K562 (cell line): ENCODE data around the gene LNX2. TPM values are rescaled to one million over a fixed set of nuclear protein-coding genes. Genes with fewer than 3 reads are reported as not detected.

ENCODE experiments used
- CBFA2T3 ChIP-seq: fragments of 450-650 bp; IDR thresholded peaks from 2 replicates; pipeline ENCODE4 v1.6.1; 2017
- CBX3 ChIP-seq, 2 experiments: IDR thresholded peaks; 1 replicate in 1 of 2; 2 replicates in 1 of 2; pipeline ENCODE4 v1.6.1; 2012; ENCODE audit warnings: inconsistent platforms in 2 of 2, low read length in 2 of 2, borderline replicate concordance in 1 of 2, control low read depth in 1 of 2
- COPS2 ChIP-seq: fragments of 450-650 bp; conservative IDR thresholded peaks from 2 replicates; pipeline ENCODE4 v1.6.1; 2016; ENCODE audit warnings: mild to moderate bottlenecking, moderate library complexity
- EP300 ChIP-seq: IDR thresholded peaks from 2 replicates; pipeline ENCODE4 v1.6.1; 2012; ENCODE audit warnings: low read length, improper control_type of control experiment
- GATAD2B ChIP-seq: fragments of 450-650 bp; IDR thresholded peaks from 2 replicates; pipeline ENCODE4 v1.6.1; 2017; ENCODE audit warnings: mild to moderate bottlenecking, borderline replicate concordance
- HNRNPLL ChIP-seq: fragments of 200-400 bp; formaldehyde crosslinking; IDR thresholded peaks from 2 replicates; pipeline ENCODE4 v1.6.1; 2017; ENCODE audit warnings: low read length, low read depth, mild to moderate bottlenecking; ENCODE audit not compliant: poor library complexity, severe bottlenecking
- POLR2G ChIP-seq: fragments of 200-400 bp; formaldehyde crosslinking; IDR thresholded peaks from 2 replicates; pipeline ENCODE4 v1.6.1; 2017; ENCODE audit warnings: low read depth, mild to moderate bottlenecking, antibody characterized with exemption, low read length, moderate library complexity
- SMARCA4 ChIP-seq: fragments of 450-650 bp; IDR thresholded peaks from 2 replicates; pipeline ENCODE4 v1.6.1; 2016
- TBL1XR1 ChIP-seq, 2 experiments: IDR thresholded peaks; 2 replicates each; pipeline ENCODE4 v1.6.1; 2012; ENCODE audit warnings: improper control_type of control experiment in 2 of 2, low read length in 2 of 2, mild to moderate bottlenecking in 1 of 2
- polyA plus RNA-seq, 8 experiments: library from polyadenylated mRNA; depleted of rRNA in 4 of 8; stranded (reverse) in 5 of 8; unstranded in 3 of 8; fragments of >200 nt; fragmentation: Nextera tagmentation in 2 of 8; fragmentation: Illumina TruSeq in 1 of 8; extraction: Ambion mirVana in 2 of 8; extraction: Trizol in 1 of 8; gene quantifications; 2 replicates each; pipeline versions ENCODE4 v1.2.1 to v1.2.3, GENCODE V29; 2011 to 2014; ENCODE audit warnings: inconsistent platforms in 1 of 8, missing spikeins in 1 of 8
- total RNA-seq, 7 experiments: library from RNA; depleted of rRNA in 6 of 7; stranded (reverse); fragments of >200 nt in 6 of 7; fragmentation: Illumina TruSeq in 2 of 7; extraction: Trizol in 2 of 7; gene quantifications; 2 replicates each; pipeline versions ENCODE4 v1.2.1 to v1.2.3, GENCODE V29; 2011 to 2021; ENCODE audit warnings: low replicate concordance in 1 of 7
- TF ChIP-seq, protein P1 (sequence below), 2 experiments: fragments of 450-650 bp in 1 of 2; sonication (generic) in 1 of 2; formaldehyde crosslinking in 1 of 2; IDR thresholded peaks; 2 replicates each; pipeline versions ENCODE4 v1.7.1 to v1.9.0; 2016 to 2022; ENCODE audit warnings: inconsistent platforms in 1 of 2, mild to moderate bottlenecking in 1 of 2, missing genetic modification reagents in 1 of 2
- TF ChIP-seq, protein P2 (sequence below): sonication (generic); formaldehyde crosslinking; IDR thresholded peaks from 2 replicates; pipeline ENCODE4 v1.8.1; 2022; ENCODE audit warnings: missing genetic modification reagents
- TF ChIP-seq, protein P3 (sequence below): fragments of 450-650 bp; IDR thresholded peaks from 2 replicates; pipeline ENCODE4 v1.7.0; 2016; ENCODE audit warnings: borderline replicate concordance
- TF ChIP-seq, protein P4 (sequence below): IDR thresholded peaks from 2 replicates; pipeline ENCODE4 v1.6.1; 2012; ENCODE audit warnings: low read depth, low read length, improper control_type of control experiment, borderline replicate concordance

LNX2 gene
- total and polyA plus RNA-seq, 9 of the 15 experiments (the other 6 are each of a cell fraction or from before 2014, with no cell fraction given) = 1.5 to 5.5 (median 4.0) TPM

DNA sequence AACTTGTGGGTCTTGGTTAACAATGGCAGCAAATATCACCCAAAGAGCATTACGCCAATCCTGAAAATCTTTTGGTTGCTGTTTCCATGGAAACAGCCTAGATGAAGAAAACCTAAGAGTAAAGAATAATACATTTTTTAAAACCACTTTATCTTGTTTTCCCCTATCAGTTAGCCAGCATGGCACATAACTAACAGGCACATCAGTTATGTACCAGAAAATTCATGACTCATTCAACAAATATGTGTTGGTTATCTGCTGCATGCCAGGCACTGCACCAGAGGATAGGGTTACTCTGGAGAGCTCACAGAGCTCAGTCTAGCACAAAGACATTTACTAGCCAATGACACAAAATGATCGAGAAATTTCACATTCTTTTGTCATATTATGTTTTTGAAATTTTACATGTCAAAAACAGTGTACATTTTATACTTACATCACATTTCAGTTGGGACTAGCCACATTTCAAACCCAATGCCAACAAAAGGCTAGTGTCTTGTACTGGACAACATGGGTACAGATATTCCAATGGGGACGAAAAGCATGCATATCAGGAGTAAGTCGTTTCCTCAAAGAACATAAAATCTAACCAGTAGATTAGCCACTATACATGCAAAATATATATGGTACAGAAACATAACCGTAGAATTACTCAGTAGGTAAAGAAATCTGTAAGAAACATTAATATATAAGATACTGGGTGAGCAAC lies 20.3 kb downstream of the LNX2 start (continued):
- TF ChIP-seq, protein P1, sequence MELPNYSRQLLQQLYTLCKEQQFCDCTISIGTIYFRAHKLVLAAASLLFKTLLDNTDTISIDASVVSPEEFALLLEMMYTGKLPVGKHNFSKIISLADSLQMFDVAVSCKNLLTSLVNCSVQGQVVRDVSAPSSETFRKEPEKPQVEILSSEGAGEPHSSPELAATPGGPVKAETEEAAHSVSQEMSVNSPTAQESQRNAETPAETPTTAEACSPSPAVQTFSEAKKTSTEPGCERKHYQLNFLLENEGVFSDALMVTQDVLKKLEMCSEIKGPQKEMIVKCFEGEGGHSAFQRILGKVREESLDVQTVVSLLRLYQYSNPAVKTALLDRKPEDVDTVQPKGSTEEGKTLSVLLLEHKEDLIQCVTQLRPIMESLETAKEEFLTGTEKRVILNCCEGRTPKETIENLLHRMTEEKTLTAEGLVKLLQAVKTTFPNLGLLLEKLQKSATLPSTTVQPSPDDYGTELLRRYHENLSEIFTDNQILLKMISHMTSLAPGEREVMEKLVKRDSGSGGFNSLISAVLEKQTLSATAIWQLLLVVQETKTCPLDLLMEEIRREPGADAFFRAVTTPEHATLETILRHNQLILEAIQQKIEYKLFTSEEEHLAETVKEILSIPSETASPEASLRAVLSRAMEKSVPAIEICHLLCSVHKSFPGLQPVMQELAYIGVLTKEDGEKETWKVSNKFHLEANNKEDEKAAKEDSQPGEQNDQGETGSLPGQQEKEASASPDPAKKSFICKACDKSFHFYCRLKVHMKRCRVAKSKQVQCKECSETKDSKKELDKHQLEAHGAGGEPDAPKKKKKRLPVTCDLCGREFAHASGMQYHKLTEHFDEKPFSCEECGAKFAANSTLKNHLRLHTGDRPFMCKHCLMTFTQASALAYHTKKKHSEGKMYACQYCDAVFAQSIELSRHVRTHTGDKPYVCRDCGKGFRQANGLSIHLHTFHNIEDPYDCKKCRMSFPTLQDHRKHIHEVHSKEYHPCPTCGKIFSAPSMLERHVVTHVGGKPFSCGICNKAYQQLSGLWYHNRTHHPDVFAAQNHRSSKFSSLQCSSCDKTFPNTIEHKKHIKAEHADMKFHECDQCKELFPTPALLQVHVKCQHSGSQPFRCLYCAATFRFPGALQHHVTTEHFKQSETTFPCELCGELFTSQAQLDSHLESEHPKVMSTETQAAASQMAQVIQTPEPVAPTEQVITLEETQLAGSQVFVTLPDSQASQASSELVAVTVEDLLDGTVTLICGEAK (IDR thresholded peaks at IDR 0.05) = no peak
- TF ChIP-seq, protein P1 (CRISPR knock-in tag; IDR thresholded peaks at IDR 0.05) = no peak
- TF ChIP-seq SMARCA4 (peak; percentile 42; the same call in 1 of the 2 replicates), HNRNPLL (no peak), TBL1XR1 (IDR thresholded peaks at IDR 0.05; ENCODE audit: low read length in 2 of 2) (no peak), POLR2G (no peak), CBX3 (IDR thresholded peaks at IDR 0.05; ENCODE audit: borderline replicate concordance in 1 of 2, low read length in 2 of 2) (no peak), GATAD2B (no peak), EP300 (no peak; the same call in 1 of the 2 replicates), CBFA2T3 (peak; percentile 79), COPS2 (no peak)
- TF ChIP-seq, protein P2, sequence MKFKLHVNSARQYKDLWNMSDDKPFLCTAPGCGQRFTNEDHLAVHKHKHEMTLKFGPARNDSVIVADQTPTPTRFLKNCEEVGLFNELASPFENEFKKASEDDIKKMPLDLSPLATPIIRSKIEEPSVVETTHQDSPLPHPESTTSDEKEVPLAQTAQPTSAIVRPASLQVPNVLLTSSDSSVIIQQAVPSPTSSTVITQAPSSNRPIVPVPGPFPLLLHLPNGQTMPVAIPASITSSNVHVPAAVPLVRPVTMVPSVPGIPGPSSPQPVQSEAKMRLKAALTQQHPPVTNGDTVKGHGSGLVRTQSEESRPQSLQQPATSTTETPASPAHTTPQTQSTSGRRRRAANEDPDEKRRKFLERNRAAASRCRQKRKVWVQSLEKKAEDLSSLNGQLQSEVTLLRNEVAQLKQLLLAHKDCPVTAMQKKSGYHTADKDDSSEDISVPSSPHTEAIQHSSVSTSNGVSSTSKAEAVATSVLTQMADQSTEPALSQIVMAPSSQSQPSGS (CRISPR knock-in tag) = no peak
- TF ChIP-seq, protein P3, sequence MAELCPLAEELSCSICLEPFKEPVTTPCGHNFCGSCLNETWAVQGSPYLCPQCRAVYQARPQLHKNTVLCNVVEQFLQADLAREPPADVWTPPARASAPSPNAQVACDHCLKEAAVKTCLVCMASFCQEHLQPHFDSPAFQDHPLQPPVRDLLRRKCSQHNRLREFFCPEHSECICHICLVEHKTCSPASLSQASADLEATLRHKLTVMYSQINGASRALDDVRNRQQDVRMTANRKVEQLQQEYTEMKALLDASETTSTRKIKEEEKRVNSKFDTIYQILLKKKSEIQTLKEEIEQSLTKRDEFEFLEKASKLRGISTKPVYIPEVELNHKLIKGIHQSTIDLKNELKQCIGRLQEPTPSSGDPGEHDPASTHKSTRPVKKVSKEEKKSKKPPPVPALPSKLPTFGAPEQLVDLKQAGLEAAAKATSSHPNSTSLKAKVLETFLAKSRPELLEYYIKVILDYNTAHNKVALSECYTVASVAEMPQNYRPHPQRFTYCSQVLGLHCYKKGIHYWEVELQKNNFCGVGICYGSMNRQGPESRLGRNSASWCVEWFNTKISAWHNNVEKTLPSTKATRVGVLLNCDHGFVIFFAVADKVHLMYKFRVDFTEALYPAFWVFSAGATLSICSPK = no peak
- TF ChIP-seq, protein P4, sequence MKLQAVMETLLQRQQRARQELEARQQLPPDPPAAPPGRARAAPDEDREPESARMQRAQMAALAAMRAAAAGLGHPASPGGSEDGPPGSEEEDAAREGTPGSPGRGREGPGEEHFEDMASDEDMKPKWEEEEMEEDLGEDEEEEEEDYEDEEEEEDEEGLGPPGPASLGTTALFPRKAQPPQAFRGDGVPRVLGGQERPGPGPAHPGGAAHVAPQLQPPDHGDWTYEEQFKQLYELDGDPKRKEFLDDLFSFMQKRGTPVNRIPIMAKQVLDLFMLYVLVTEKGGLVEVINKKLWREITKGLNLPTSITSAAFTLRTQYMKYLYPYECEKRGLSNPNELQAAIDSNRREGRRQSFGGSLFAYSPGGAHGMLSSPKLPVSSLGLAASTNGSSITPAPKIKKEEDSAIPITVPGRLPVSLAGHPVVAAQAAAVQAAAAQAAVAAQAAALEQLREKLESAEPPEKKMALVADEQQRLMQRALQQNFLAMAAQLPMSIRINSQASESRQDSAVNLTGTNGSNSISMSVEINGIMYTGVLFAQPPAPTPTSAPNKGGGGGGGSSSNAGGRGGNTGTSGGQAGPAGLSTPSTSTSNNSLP = no peak
